Right hindlimb (tissue), 1 donor: ENCODE measurements around the gene MARF1.
"Not testable (repeated sequence)": the region's sequence is repeated elsewhere in the genome, so short reads cannot be mapped to it uniquely, and the experiment has no call there.

Experiments
- DNase-seq: peaks from one replicate; pipeline ENCODE4 v3.0.0-alpha.2; 2018

MARF1 gene

GRCh38 chr16:15618392-15618791 is 24.6 kb downstream of the MARF1 start:
- no peak for DNase-seq

GRCh38 chr16:15617901-15618300 is 25.1 kb downstream of the MARF1 start:
- no peak for DNase-seq

GRCh38 chr16:15616475-15617165 is 26.3 kb downstream of the MARF1 start:
- no peak for DNase-seq

GRCh38 chr16:15616012-15616411 is 26.9 kb downstream of the MARF1 start:
- no peak for DNase-seq

GRCh38 chr16:15613676-15614075 is 29.3 kb downstream of the MARF1 start:
- no peak for DNase-seq

GRCh38 chr16:15611610-15612009 is 31.3 kb downstream of the MARF1 start:
- no peak for DNase-seq

GRCh38 chr16:15610369-15610871 is 32.5 kb downstream of the MARF1 start:
- DNase-seq = no peak

- DNase-seq = no peak
Observed at GRCh38 chr16:15609286-15609649, 33.7 kb downstream of the MARF1 start.

GRCh38 chr16:15608398-15609285 is 34.3 kb downstream of the MARF1 start:
- DNase-seq = no peak

GRCh38 chr16:15607700-15608396 is 35.1 kb downstream of the MARF1 start:
- DNase-seq = no peak

- not testable (repeated sequence) for DNase-seq
Observed at GRCh38 chr16:15607221-15607699, 35.7 kb downstream of the MARF1 start.

GRCh38 chr16:15606518-15607220 is 36.3 kb downstream of the MARF1 start:
- DNase-seq = no peak

GRCh38 chr16:15605839-15606517 is 37.0 kb downstream of the MARF1 start:
- DNase-seq = no peak

- no peak for DNase-seq
Observed at GRCh38 chr16:15604460-15605440, 38.2 kb downstream of the MARF1 start.

- DNase-seq = no peak
Observed at GRCh38 chr16:15602285-15603044, 40.5 kb downstream of the MARF1 start.

- no peak for DNase-seq
Observed at GRCh38 chr16:15601212-15601879, 41.6 kb downstream of the MARF1 start.

GRCh38 chr16:15599303-15600070 is 43.5 kb downstream of the MARF1 start:
- DNase-seq = no peak

GRCh38 chr16:15598648-15599190 is 44.2 kb downstream of the MARF1 start:
- no peak for DNase-seq
